Measurements from ENCODE around the gene MCM8.

DNA sequence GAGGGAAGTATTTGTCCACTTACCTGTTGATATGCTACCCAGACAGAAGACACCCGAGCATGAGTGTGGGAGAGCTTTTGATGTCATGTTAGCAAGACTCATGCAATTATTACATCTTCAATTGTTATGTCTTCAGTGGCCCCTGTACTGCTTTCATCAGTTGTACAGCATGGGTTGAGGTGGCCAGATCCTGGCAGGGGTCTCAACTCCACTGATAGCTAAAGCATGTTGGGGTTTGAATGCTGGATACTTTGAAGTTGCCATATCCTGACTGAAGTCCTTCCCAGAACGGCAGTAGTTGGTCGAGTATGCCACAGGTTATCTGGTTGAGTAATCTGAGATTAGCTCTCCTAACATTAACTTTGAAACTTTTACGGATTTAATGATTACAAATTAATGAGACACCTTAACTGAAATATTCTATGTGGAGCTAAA lies 56.7 kb downstream of the MCM8 start:
- TF ChIP-seq CTCF (IDR thresholded peaks at IDR 0.05), result no peak
- TF ChIP-seq POLR2AphosphoS5 (IDR thresholded peaks at IDR 0.05; ENCODE audit: insufficient read depth in 1 of 2, low read depth in 1 of 2), result no peak

Measured in vagina (tissue), 2 donors.